Parathyroid adenoma (tissue), 2 donors: ENCODE results near the gene SLC25A47.

Experiments
- H2AFZ ChIP-seq: fragments of 300-600 bp; sonication (generic); one replicate; pipeline ENCODE4 v1.7.0; 2017; ENCODE audit warnings: antibody characterized with exemption, mild to moderate bottlenecking
- H3K27ac ChIP-seq: fragments of 300-600 bp; sonication (generic); one replicate; pipeline ENCODE4 v1.7.0; 2017
- H3K27me3 ChIP-seq: fragments of 300-600 bp; sonication (generic); one replicate; pipeline ENCODE4 v1.7.0; 2017; ENCODE audit warnings: low read length; ENCODE audit not compliant: control insufficient read depth, insufficient read depth
- H3K36me3 ChIP-seq: fragments of 300-600 bp; sonication (generic); one replicate; pipeline ENCODE4 v1.7.0; 2017; ENCODE audit warnings: low read length; ENCODE audit not compliant: control insufficient read depth, insufficient read depth
- H3K4me1 ChIP-seq: fragments of 300-600 bp; sonication (generic); one replicate; pipeline ENCODE4 v1.7.0; 2017; ENCODE audit warnings: control low read depth
- H3K4me2 ChIP-seq: fragments of 300-600 bp; sonication (generic); one replicate; pipeline ENCODE4 v1.7.0; 2017; ENCODE audit warnings: low read length
- H3K4me3 ChIP-seq: fragments of 300-600 bp; sonication (generic); one replicate; pipeline ENCODE4 v1.7.0; 2017; ENCODE audit warnings: low read depth, low read length
- H3K79me2 ChIP-seq: fragments of 300-600 bp; sonication (generic); one replicate; pipeline ENCODE4 v1.7.0; 2017; ENCODE audit warnings: control low read depth
- H3K9ac ChIP-seq: fragments of 300-600 bp; sonication (generic); one replicate; pipeline ENCODE4 v1.7.0; 2017; ENCODE audit warnings: mild to moderate bottlenecking
- H3K9me3 ChIP-seq: fragments of 300-600 bp; sonication (generic); one replicate; pipeline ENCODE4 v1.7.0; 2017; ENCODE audit warnings: low read length; ENCODE audit not compliant: control insufficient read depth
- TF ChIP-seq, protein P1 (sequence below): fragments of 300-600 bp; sonication (generic); IDR thresholded peaks from one replicate; pipeline ENCODE4 v1.7.0; 2017; ENCODE audit warnings: antibody characterized with exemption, mild to moderate bottlenecking
- donor health status: primary hyperparathyroidism.

The SLC25A47 gene

DNA sequence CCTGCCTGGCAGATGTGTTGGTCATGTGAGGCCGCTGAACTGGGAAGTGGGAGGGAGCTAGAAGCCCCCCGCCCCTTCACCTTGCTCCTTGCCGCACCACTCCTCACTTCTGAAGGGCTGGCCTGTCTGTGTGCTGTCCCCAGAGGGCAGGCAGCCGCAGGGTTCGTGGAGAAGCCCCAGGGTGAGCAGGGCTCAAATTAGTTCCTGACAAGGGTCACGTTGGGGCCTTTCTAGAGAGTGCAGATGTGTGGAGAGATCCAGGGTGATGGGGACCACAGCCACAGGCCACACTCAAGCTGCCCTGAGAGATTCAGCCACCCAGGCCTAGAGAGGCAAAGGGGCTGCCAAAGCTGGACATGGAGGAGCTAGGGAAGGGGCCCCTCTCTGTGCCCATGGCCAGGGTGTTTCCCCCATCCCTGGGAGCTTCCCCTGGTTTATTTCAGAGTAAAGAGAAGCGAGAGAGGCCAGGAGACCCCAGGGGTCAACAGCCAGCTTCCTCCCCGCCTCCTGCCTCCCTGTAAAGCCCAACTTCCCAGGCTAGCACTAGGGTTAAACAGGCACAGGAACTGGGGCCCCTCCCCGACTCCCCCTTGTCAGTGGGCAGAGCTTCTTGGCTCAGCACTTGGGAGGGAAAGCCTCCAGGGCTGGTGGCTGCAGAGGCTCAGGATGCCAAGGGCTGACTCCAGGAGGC lies 33.1 kb upstream of the SLC25A47 start:
- H3K9me3 ChIP-seq: no peaks in the 10 kb centered on the region
- no peak overlapping the region for H3K9ac ChIP-seq
- TF ChIP-seq, protein P1, sequence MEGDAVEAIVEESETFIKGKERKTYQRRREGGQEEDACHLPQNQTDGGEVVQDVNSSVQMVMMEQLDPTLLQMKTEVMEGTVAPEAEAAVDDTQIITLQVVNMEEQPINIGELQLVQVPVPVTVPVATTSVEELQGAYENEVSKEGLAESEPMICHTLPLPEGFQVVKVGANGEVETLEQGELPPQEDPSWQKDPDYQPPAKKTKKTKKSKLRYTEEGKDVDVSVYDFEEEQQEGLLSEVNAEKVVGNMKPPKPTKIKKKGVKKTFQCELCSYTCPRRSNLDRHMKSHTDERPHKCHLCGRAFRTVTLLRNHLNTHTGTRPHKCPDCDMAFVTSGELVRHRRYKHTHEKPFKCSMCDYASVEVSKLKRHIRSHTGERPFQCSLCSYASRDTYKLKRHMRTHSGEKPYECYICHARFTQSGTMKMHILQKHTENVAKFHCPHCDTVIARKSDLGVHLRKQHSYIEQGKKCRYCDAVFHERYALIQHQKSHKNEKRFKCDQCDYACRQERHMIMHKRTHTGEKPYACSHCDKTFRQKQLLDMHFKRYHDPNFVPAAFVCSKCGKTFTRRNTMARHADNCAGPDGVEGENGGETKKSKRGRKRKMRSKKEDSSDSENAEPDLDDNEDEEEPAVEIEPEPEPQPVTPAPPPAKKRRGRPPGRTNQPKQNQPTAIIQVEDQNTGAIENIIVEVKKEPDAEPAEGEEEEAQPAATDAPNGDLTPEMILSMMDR: no peak
- H2AFZ ChIP-seq: no peak overlapping the region
- H3K4me1 ChIP-seq: no peaks in the 10 kb centered on the region
- no peaks in the 10 kb centered on the region for H3K27me3 ChIP-seq
- no peak overlapping the region for H3K4me3 ChIP-seq
- no peak overlapping the region for H3K27ac ChIP-seq
- H3K36me3 ChIP-seq: no peaks in the 10 kb centered on the region
- H3K79me2 ChIP-seq: peaks cover 4% of the 10 kb centered on the region
- no peak overlapping the region for H3K4me2 ChIP-seq

DNA sequence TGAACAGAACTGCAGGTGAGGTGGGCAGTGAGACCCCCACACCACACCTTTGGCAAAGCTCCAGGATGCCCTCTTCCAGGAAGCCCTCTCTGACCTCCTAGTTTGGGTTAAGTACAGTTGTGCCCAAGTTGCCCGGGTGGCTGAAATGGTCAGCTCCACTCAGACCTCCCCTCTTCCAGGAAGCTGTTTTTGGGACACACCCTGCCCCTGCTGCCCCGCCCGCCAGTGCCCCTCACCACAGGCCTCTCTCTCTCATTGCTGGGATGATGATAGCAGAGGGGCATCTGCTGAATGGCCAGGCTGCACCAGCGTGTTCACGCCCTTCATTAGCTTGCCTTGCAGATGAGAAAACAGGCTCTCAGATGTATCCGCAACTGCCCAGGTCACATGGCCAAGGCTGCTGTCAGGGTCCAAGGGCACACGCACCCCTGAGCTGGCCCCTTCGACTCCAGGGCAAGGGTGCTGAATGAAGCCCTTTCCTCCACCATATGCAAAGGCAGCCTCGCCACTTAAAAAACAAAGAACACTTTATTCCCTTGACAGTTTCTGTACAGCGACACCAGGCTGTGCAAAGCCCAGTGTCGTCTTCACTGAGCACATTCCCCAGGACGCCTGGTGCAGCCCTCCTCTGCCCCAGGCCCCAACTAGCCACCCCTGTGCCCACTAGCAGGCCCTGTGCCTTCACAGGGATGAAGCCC lies 32.4 kb upstream of the SLC25A47 start:
- Histone ChIP-seq H3K4me2 (no peak overlapping the region), H2AFZ (no peak overlapping the region), H3K9ac (no peak overlapping the region), H3K36me3 (no peaks in the 10 kb centered on the region), H3K27me3 (no peaks in the 10 kb centered on the region), H3K9me3 (no peaks in the 10 kb centered on the region), H3K4me3 (no peak overlapping the region), H3K4me1 (no peaks in the 10 kb centered on the region), H3K79me2 (peaks cover 4% of the 10 kb centered on the region), H3K27ac (no peak overlapping the region)
- TF ChIP-seq, protein P1: no peak

DNA sequence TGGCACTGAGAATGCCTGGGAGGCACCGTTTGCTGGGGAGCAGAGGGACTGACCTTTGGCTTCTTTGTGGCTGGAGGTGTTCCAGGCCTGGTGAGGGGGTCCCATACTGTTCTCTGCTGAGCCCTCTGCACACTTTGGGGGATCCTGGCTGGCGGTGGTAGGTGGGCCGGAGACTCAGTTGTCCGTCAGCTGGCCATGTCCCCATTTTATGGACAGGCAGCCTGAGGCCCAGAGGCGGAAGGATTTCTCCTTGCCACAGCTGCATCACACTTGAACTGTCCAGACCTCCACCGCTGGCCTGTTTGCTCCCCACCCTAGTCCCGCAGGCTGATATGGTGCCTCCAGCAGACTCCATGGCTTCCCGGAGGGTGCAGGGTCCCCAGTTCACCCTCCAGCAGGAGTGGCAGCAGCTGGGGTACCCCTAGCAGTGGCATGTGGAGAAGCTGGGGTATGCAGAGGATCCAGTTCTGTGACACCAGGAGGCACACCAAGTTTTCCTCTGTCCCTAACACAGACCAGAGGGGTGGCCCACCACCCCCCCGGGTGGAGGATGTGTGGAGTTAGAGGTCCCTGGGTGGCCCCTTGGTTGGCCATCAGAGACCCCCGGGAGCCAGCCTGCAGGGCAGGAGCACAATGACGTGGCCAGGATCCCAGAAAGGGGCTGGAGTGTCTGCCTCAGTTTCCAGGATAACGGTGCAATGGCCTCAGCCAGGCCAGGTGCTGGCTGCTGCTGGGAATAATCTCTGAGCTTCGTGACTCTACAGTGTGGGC lies 31.6 kb upstream of the SLC25A47 start:
- Histone ChIP-seq H2AFZ (no peak overlapping the region), H3K9me3 (no peaks in the 10 kb centered on the region), H3K4me3 (no peak overlapping the region), H3K27me3 (no peaks in the 10 kb centered on the region), H3K9ac (no peak overlapping the region), H3K79me2 (peaks cover 4% of the 10 kb centered on the region), H3K4me1 (no peaks in the 10 kb centered on the region), H3K27ac (no peak overlapping the region), H3K36me3 (no peaks in the 10 kb centered on the region), H3K4me2 (no peak overlapping the region)
- TF ChIP-seq, protein P1: no peak

DNA sequence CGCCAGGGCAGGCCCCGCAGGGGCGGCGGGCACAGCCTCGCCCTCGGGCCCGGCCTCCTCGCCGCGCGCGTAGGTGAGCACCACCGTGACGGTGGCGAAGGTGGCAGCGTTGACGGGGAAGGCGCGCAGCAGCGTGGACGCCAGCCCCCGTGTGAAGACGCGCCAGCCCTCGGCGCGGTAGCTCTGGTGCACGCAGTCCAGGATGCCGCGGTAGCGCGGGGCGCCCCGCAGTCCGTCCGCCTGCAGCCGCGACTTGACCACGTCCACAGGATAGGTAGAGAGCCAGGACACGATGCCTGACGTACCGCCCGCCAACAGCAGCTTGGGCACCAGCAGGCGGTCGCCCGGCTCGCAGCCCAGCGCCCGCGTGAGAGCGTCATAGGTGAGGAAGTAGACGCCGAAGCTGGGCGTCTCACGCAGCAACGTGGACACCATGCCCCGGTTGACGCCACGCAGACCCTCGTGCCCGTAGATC lies 30.8 kb upstream of the SLC25A47 start:
- Histone ChIP-seq H3K9me3 (no peaks in the 10 kb centered on the region), H2AFZ (no peak overlapping the region), H3K9ac (no peak overlapping the region), H3K79me2 (peaks cover 4% of the 10 kb centered on the region), H3K4me3 (no peak overlapping the region), H3K4me2 (no peak overlapping the region), H3K4me1 (no peaks in the 10 kb centered on the region), H3K27me3 (no peaks in the 10 kb centered on the region), H3K36me3 (no peaks in the 10 kb centered on the region), H3K27ac (no peak overlapping the region)
- TF ChIP-seq, protein P1: no peak
